ENCODE measurements around the gene CHRDL2.

Gene CHRDL2

DNA sequence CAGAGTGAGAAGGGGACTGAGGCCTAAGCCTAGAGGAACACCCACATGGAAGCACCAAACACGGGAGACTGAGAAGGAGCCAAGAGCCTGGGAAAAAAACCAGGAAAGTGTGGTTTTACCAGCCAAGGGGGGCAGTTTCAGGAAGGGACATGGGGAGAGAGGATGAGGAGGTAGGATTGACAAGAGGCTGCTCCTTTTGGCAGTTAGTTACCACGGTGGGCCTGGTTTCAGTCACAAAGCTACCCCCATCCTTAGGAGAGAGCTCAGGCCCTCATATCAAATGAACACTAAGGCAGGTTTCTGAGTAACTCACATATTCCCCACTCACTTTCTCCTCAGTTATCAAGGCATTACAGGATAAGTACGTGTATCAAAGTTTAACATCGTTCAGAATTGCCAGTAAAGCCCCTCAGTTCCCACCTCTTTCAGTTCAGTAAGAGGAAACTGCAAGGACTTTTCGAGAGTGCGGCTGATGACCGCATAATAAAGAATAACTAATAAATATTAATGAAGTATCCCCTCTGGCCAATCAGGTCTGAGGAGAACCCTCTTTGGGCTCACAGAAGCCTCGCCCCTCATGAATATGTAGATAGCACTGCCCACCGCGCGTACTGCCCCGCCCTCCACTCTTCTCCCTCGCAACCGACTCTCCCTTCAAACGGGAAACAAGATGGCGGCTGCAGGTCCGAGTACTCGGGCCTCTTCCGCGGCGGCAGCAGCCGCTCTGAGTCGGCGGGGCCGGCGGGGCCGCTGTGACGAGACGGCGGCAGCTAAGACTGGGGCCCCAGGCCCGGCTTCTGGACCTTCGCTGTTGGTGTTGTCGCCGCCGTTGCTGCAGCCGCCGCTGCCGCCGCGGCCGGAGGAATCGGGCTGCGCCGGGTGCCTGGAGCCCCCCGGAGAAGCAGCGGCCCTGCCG is 17.2 kb upstream of the CHRDL2 start, which contains the start of gene RNF169:
RNF169 (plus strand) TSS at position 639 of the 916 bp plus-strand sequence; CDS start at position 671, 32 bp downstream.
- DNase-seq (ENCODE audit: low read depth): peak; percentile 97
- no peak for TF ChIP-seq CTCF (IDR thresholded peaks at IDR 0.05; ENCODE audit: low read length, missing control alignments)
- peak within 1 kb of the TSS; percentile 76 for H3K4me3 ChIP-seq (replicated peaks; ENCODE audit: low read depth, low read length)

DNA sequence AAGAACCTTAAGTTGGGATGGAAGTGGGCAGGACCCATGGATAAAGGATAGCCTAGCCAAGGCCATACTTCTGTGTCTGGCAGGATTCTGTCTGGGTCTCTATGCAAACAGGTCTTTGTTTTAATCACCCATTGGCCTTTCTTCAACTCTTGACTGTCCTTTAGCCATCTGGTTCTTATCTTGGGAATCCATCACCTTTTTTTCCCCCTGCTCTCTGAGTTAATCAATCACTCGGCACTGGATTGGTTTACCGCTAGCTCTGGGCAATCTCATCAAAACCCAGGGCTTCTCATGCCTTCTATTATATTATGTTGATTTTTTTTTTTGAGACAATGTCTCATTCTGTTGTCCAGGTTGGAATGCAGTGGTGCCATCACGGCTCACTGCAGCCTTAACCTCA is 15.6 kb upstream of the CHRDL2 start:
- no peak overlapping the region for H3K4me3 ChIP-seq (replicated peaks; ENCODE audit: low read depth, low read length)
- TF ChIP-seq CTCF (IDR thresholded peaks at IDR 0.05; ENCODE audit: low read length, missing control alignments): no peak
- no peak for DNase-seq (ENCODE audit: low read depth)

- no peak for DNase-seq (ENCODE audit: low read depth)
- no peak overlapping the region for H3K4me3 ChIP-seq (replicated peaks; ENCODE audit: low read depth, low read length)
- TF ChIP-seq CTCF (IDR thresholded peaks at IDR 0.05; ENCODE audit: low read length, missing control alignments): no peak
These were observed 13.1 kb upstream of the CHRDL2 start for GRCh38 chr11:74744277-74744676.

GRCh38 chr11:74743640-74744039 is 12.4 kb upstream of the CHRDL2 start:
- no peak for TF ChIP-seq CTCF (IDR thresholded peaks at IDR 0.05; ENCODE audit: low read length, missing control alignments)
- H3K4me3 ChIP-seq (replicated peaks; ENCODE audit: low read depth, low read length): no peak overlapping the region

GRCh38 chr11:74742070-74742469 is 10.8 kb upstream of the CHRDL2 start:
- no peak overlapping the region for H3K4me3 ChIP-seq (replicated peaks; ENCODE audit: low read depth, low read length)
- no peak for TF ChIP-seq CTCF (IDR thresholded peaks at IDR 0.05; ENCODE audit: low read length, missing control alignments)
- DNase-seq (ENCODE audit: low read depth): no peak

More at GRCh38 chr11:74743640-74744039, 12.4 kb upstream of the CHRDL2 start:
- no peak for DNase-seq (ENCODE audit: low read depth)

GRCh38 chr11:74739546-74740270 is 8.5 kb upstream of the CHRDL2 start:
- DNase-seq (ENCODE audit: low read depth): peak; percentile 79

More at GRCh38 chr11:74739546-74740270, 8.5 kb upstream of the CHRDL2 start:
- TF ChIP-seq CTCF (IDR thresholded peaks at IDR 0.05; ENCODE audit: low read length, missing control alignments): peak; percentile 94
- H3K4me3 ChIP-seq (replicated peaks; ENCODE audit: low read depth, low read length): no peak overlapping the region
